Ishikawa (cell line): ENCODE data around the gene RAI14.

Experiments used
- EGR1 ChIP-seq: IDR thresholded peaks from 2 replicates; pipeline ENCODE4 v1.6.1; 2012
- EP300 ChIP-seq: IDR thresholded peaks from 2 replicates; pipeline ENCODE4 v1.6.1; 2012; ENCODE audit warnings: borderline replicate concordance
- NFIC ChIP-seq: IDR thresholded peaks from 2 replicates; pipeline ENCODE4 v1.6.1; 2012
- RAD21 ChIP-seq: IDR thresholded peaks from 2 replicates; pipeline ENCODE4 v1.6.1; 2012; ENCODE audit warnings: low read depth

DNA sequence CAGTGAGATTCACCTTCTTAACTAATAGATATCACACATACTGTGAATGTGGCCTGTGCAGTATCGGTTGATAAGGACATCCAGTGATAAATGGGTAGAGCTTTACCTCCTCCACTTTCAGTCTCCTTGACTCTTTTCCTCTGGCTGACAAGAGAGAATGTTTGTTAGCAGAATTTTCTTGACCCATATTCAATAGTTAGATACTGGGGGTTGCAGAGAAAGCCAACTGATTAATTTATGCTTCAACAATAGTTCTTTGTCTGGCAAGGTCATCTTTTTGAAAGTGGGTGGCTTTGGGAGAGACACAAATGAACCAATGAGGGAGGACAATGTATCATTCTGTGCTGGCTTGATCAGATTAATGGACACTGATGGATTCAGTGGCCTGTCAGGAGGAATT, 213.1 kb downstream of the RAI14 start:
- no peak for TF ChIP-seq NFIC
- TF ChIP-seq EP300: no peak
- no peak for TF ChIP-seq RAD21
- no peak for TF ChIP-seq EGR1
